Stimulated activated naive CD8-positive, alpha-beta T cell treated with anti-CD3 and anti-CD28 coated beads, Interleukin-15, Interleukin-2, amounts not matched to agents 100 U/mL and 50 U/mL, for 24 hours (primary cell): ENCODE data around the gene TBATA.
A peak's percentile ranks its signal among the peaks of the same experiment; 100 is the strongest.

Experiments used
- ATAC-seq: fragments of 150-1000 bp; cut with Tn5 transposase; one replicate; pipeline ENCODE4 v1.10.0; 2021
- DNase-seq: peaks from one replicate; pipeline ENCODE4 v3.0.0; 2021

Gene TBATA

GRCh38 chr10:70809011-70809611, 23.9 kb upstream of the TBATA start:
- no peak for DNase-seq
- ATAC-seq = no peak

DNA sequence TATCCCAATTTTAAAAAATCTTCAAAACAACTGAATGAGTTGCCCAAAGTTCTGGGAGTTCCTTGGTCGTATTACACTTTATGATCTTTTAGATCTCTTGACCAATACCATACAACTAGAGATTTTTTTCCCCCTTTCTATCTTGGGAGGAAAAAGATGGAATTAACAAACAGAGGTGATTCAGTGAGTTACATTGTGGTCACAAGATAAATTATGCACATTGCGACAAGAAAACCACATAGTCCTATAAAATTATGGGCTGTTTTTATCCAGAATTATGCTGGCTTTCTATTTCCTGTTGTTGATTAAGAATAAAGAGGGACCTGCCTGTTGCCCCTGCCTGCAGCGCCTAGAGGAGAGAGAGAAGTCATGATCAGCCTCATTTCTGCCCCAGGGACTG, 22.4 kb upstream of the TBATA start:
- no peak for ATAC-seq
- no peak for DNase-seq

DNA sequence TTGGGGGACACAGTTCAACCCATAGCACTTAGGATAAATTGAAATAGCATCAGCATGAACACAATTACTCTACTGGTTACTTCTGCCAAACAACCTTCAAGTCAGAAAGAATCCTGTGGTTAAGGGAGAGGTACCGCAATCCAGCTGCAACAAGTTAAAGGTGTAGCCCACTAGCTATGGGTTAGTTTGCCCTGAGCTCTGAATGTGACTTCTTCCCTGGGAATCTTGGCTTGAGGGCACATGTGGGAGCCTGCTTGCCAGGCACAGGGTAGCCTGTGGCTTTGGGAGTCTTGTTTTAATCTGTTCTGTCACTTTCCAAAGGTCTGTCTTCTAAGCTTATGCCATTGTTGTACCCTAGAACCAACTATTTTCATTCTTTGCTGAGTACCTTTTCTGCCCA, 21.7 kb upstream of the TBATA start:
- ATAC-seq = no peak
- no peak for DNase-seq

DNA sequence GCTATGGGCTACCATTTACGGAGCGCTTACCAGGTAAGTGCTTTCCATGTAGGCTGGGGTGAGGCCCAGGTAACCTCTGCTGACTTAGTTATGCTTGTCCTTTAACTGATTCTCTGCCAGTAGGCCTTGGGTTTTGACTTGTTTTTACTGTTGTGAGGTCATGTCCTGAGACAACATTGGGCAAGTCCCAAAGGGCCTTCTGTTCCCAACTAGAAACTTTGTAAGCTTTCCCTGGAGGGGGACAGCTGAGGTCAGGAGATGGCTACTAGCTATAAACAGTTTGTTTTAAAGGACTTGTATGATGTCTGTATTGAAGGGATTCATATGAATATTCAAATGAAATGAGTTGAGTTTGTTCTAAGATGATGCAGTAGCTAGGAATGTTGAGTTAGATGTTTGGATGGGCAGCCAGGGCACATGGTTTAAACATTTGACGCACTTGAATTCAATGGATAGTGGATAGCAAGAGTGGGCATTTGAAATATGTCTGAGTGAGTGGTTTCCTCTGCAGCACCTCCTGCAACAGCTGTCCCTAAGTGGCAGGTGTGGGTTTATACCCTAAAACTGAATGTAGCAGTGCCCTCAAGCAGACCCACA, 20.5 kb upstream of the TBATA start:
- no peak for DNase-seq
- ATAC-seq = no peak

GRCh38 chr10:70804421-70804808, 19.2 kb upstream of the TBATA start:
- DNase-seq = no peak
- ATAC-seq = no peak

DNA sequence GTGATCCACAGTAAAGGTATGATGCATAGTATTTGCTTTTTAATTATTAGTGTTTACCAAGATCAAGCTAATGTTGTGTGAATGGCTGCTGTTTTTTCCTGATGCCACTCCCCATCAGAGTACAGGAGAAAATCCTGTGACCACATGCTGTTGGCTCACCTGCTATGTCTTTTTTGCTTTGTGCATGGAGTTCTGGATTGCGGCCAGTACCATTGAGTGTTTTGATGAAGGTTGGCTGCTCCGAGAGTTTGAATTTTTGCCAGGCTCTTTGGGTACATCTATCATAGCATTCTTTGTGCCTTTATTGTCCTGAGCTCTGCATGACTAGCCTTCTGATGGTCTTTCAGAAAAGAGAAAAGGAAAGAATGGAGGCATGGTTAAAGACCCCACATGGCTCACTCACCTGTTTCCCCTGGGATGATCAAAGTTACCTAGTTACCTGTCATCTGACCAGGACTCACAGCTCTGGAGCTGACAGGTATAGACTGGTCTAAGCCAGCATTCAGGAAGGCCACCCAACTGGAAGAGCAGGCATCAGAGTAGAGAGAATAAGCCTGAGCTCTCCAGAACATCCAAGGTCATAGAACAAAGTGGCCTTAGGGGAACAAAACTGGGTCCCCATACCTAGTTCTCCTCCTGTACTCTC, 18.7 kb upstream of the TBATA start:
- ATAC-seq (no peak), DNase-seq (no peak)

DNA sequence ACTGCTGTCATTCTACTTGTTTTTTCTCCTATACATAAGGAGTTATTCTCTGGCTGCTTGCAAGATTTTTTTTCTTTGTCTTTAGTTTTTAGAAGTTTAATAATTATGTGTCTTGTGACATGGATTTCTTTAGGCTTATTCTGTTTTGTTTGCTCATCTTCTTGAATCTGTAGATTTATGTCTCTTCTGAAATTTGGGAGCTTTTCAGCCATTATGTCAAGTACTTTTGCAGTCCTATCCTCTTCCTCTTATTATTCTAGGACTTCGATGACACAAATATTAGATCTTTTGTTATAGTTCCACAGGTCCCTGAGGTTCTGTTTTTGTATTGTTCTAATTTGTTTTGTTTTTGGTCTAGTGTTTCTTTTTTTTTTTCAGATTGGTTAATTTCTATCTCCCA, 16.7 kb upstream of the TBATA start:
- DNase-seq = no peak
- no peak for ATAC-seq

GRCh38 chr10:70799124-70799523, 13.9 kb upstream of the TBATA start:
- ATAC-seq (no peak), DNase-seq (no peak)

DNA sequence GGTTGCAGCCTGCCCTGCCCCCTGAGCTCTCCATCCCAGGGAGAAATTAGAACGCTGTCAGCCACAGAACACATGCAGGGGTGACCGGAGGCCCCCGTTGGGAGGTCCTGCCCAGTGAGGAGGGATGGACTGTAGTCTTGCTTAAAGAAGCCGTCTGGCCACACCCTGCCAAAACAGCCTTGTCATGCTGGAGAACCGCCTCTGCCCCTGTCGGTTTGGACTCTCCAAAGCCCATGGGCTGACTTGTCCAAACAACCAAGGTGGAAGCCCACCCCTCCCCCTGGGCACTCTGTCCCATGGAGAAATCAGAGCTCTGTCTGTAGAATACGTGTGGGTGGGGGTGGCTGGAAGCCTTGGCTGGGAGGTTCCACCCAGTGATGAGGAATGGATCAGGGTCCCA, 12.7 kb upstream of the TBATA start:
- ATAC-seq (no peak), DNase-seq (no peak)

GRCh38 chr10:70795613-70796012, 10.4 kb upstream of the TBATA start:
- DNase-seq = no peak
- no peak for ATAC-seq

DNA sequence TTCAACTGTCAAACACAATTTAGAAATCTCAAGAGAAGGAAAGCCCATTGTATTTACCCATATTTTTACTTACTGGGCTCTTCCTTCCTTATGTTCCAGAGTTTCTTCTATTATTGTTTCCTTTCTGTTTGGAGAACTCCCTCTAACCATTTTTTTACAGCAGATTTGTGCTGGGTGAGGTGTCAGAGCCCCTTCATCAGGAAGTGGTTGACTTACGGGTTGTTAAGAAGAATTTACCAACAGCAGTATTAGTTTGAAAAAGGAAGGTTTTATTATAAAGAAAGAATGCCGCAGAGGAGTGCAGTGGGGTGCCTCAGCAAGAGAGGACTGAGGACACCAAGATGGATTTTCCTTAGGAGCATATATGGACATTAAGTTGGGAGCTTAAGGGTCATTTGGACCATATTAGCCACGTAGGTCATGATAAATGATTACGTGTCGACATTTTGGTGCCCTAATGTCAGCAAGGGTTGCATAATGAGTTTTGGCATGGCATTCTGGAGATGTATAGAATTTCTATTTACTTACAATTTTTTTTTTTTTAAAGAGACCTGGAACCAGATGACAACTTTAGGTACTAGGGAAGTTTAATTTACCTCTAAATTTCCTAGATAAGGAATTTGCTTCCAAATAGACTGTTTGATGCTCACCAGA, 6.3 kb upstream of the TBATA start:
- DNase-seq = no peak
- no peak for ATAC-seq

DNA sequence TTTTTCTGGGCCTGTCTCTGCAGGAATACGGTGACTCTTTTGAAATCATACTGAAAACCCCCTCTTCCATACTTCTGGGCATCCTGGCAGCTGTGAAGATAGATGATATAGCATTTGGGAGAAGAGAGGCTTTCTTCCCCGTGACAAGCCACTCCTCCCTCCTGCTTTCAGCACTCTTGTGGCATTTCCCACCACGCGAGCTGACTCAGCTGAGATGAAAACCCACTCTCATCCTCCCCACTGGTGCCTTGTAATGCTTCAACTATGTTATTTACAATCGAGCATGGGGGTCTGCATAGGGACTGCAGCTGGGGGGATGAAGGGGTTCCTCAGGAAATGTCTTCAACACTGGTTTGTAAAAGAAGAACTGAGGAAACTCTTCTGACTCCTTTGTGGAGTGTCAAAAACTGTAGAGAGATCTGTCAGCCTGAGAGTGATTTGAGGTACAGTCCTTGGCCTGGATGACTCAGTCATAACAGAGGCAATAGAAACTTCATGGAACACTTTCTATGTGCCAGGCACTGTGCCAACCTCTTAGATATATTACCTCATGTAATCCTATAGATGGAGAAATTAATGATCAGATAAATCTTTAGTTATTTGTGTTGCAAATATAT, 1.7 kb upstream of the TBATA start:
- ATAC-seq (peak; percentile 78), DNase-seq (peak; percentile 39)

GRCh38 chr10:70784471-70784870, 706 bp downstream of the TBATA start:
- DNase-seq (no peak), ATAC-seq (no peak)

DNA sequence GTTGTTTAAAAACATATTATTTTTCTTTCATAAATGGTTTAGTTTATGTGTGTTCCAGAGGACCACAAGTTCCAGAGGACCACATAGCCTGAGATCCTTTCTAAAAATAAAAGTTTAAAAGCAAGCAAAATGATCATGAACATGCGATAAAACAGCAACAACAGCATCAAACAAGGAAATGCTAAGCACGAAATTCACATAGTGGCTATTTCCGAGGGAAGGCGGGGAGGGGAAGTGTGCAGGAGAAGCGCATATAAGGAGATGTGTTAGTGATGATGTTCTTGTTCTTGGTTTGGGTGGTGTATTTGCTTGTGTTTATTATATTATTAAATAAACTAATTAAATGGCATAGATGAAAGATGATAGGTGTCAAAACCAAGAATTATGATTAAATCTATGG, 1.2 kb downstream of the TBATA start:
- ATAC-seq = no peak
- no peak for DNase-seq

GRCh38 chr10:70782746-70783680, 2.2 kb downstream of the TBATA start:
- ATAC-seq (no peak), DNase-seq (no peak)

DNA sequence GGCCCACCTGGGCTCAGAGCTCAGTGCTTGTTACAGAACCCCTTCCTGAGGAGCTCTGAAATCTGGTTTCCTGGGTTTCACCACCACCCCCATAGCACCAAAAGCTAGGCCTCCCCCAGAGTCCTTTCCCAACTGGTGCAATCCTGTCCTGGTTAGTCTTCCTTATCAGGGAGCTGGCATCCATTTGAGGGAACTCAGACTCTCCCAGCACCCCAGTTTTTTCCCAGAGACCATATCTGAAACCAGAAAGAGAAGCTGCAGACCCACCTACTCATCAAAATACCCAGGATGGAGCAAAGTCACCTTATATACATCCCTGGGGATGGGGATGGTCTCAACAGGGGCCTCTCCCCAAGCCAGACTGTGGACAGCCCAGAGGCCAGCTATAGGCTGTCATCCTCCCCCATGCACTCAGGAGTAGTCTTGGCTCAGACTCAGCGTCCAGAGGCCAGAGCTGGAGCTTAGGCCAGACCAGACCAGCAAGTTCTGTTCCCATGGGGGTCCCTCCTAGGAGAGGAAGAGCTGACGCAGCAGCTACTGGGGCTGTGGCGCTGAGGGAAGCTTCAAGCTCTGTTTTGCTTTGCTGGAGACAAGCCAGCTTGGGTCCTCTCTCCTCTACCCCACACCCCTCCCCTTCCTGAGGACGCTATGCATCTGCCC, 3.0 kb downstream of the TBATA start:
- ATAC-seq (no peak), DNase-seq (no peak)

GRCh38 chr10:70781461-70782051, 3.6 kb downstream of the TBATA start:
- ATAC-seq (no peak), DNase-seq (no peak)

- ATAC-seq (no peak), DNase-seq (no peak)
Measured at GRCh38 chr10:70780772-70781171, 4.4 kb downstream of the TBATA start.

GRCh38 chr10:70780370-70780760, 4.8 kb downstream of the TBATA start:
- no peak for ATAC-seq
- no peak for DNase-seq

DNA sequence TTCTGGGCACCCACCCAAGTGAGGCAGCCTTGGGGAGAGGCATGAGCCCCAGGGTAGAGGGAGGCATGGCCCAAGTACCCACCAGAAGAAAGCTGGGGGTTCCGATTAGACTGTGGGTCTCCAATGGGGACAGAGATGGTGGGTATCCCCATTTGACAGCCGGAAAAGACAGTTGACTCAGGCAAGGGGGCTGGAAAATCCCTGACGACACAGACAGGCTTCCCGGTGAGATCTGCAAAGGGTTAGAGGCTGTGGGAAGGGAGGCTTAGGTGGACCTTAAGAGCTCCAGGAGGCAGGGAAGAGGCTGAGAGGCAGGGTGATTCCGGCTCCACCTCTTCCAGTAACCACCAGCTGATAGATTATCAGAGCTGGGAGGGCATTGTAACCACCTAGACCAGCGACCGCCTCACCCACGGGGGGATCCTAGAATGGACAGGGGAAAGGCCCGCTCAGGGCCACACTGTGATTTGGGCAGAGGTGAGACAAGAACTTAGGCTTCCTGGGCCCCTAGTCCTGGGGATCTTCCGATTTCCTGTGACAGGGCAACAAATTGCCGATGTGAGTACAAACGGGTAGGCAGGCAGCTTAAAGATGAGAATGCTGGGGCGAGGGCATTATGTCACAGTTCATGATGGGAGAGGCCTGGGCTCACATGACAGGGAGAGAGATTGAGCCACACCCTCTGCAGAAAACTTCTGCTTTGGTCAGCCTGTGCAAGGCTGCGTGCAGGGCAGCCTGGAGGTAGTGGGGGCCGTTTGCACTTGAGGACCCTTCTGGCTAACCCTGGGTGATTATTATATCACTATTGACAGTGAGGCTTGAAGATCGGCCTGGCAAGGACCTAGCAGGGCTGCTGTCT, 5.4 kb downstream of the TBATA start:
- ATAC-seq (no peak), DNase-seq (no peak)
